Activated CD4-positive, alpha-beta T cell treated with anti-CD3 and anti-CD28 coated beads, Interleukin-2, Interleukin-4, amounts not matched to agents 100 ng/mL and 50 ng/mL, durations not matched to agents 16 hours and 8 hours (primary cell): Measurements from ENCODE around the gene ZNF420.
A peak's percentile ranks its signal among the peaks of the same experiment; 100 is the strongest.

ENCODE experiments used
- DNase-seq: peaks from one replicate; pipeline ENCODE4 v3.0.0-alpha.2; 2020; ENCODE audit warnings: low spot score

The ZNF420 gene

GRCh38 chr19:37148214-37148613 is 70.0 kb downstream of the ZNF420 start:
- DNase-seq: no peak

- DNase-seq: no peak
These were observed 81.9 kb downstream of the ZNF420 start for GRCh38 chr19:37160153-37160552.

DNA sequence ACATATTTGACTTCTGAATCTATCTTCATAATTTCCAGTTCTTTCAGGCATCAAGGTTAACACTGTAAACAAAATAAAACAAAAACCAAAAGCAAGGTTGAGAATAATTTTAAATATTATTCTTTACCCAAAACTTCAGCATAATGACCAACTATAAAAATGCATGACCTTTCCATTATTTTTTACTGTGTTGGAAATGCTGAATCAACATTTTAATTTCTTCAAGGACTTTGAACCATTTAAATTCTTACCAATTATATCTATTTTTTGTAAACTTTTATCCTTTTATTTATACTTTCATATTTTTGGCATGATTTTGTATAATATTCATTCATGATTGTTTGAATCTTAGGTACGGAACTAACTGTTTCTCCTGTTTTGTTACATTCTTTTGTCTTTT is 87.4 kb downstream of the ZNF420 start:
- no peak for DNase-seq

- DNase-seq: peak; percentile 89
These were observed 94.4 kb downstream of the ZNF420 start, which contains the start of gene ZNF585A for GRCh38 chr19:37172368-37173366. Gene ZNF585A (minus strand): TSS chr19:37172695. CDS start chr19:37169910, 2,785 bp downstream.
